Panc1 (cell line): ENCODE measurements around the gene UGT1A1. TPM values are rescaled to one million over a fixed set of nuclear protein-coding genes. Genes with fewer than 3 reads are reported as not detected.
"Not testable (repeated sequence)": the region's sequence is repeated elsewhere in the genome, so short reads cannot be mapped to it uniquely, and the experiment has no call there.

Source experiments
- ATAC-seq: fragments of 200-7000 bp; cut with Tn5 transposase; 2 replicates; pipeline ENCODE4 v1.9.1; 2020; ENCODE audit warnings: mild to moderate bottlenecking, moderate library complexity
- BruUV-seq: library from RNA; stranded (reverse); fragments of 400-500 nt; replicated peaks from 2 replicates; lab custom pipeline; 2021; lab: Mats Ljungman, UMichigan
- CTCF ChIA-PET: fragments of 300-600 bp; sonication (Branson Sonifier 250); formaldehyde crosslinking; loops from one replicate; lab custom pipeline; 2022; ENCODE audit warnings: antibody characterized with exemption; lab: Charles Lee
- POLR2A ChIA-PET: fragments of 300-600 bp; sonication (Branson Sonifier 250); formaldehyde crosslinking; loops from one replicate; lab custom pipeline; 2022; ENCODE audit warnings: antibody characterized with exemption; lab: Charles Lee
- DNase-seq: peaks from one replicate; pipeline ENCODE4 v3.0.0-alpha.2; 2010; ENCODE audit warnings: low read depth, low spot score
- H3K27ac ChIP-seq: 2 replicates; pipeline ENCODE4 v1.5.1; 2011; ENCODE audit warnings: mild to moderate bottlenecking, low read length, inconsistent platforms
- H3K27me3 ChIP-seq: fragments of 200-500 bp; sonication (Bioruptor generic); 2 replicates; pipeline ENCODE4 v1.6.0; 2014; ENCODE audit warnings: low read length, inconsistent platforms; ENCODE audit not compliant: control insufficient read depth, insufficient read depth
- H3K36me3 ChIP-seq: fragments of 200-500 bp; sonication (Bioruptor generic); 2 replicates; pipeline ENCODE4 v1.5.1; 2014; ENCODE audit warnings: inconsistent platforms, mild to moderate bottlenecking, low read length, moderate library complexity; ENCODE audit not compliant: control insufficient read depth, insufficient read depth
- H3K4me1 ChIP-seq: 2 replicates; pipeline ENCODE4 v1.5.1; 2011; ENCODE audit warnings: inconsistent platforms, mild to moderate bottlenecking, low read length, moderate library complexity; ENCODE audit not compliant: control insufficient read depth, insufficient read depth
- H3K4me3 ChIP-seq, 2 experiments: 2 replicates each; pipeline ENCODE4 v1.5.1; 2011 to 2012; ENCODE audit warnings: low read depth in 2 of 2, low read length in 2 of 2, mild to moderate bottlenecking in 2 of 2, inconsistent platforms in 1 of 2, moderate library complexity in 1 of 2
- H3K9me3 ChIP-seq: fragments of 200-500 bp; sonication (Bioruptor generic); 2 replicates; pipeline ENCODE4 v1.5.1; 2014; ENCODE audit warnings: low read depth, mild to moderate bottlenecking, inconsistent platforms, low read length, moderate library complexity; ENCODE audit not compliant: control insufficient read depth, insufficient read depth
- POLR2AphosphoS5 ChIP-seq: IDR thresholded peaks from 2 replicates; pipeline ENCODE4 v1.6.1; 2012; ENCODE audit warnings: mild to moderate bottlenecking, low read depth, low read length, moderate library complexity
- SIN3A ChIP-seq: IDR thresholded peaks from 2 replicates; pipeline ENCODE4 v1.6.1; 2012; ENCODE audit warnings: low read depth, mild to moderate bottlenecking, low read length, moderate library complexity, borderline replicate concordance; ENCODE audit not compliant: insufficient read depth
- TCF7L2 ChIP-seq: IDR thresholded peaks from 2 replicates; pipeline ENCODE4 v1.6.1; 2011; ENCODE audit warnings: mild to moderate bottlenecking, low read depth, low read length, inconsistent platforms
- in situ Hi-C: cut with HindIII; loops from 2 replicates; pipeline ENCODE4 v1.10.0; 2016; ENCODE audit warnings: low sequenced_read_pairs, low pct_unique_long_range_greater_than_20kb
- intact Hi-C: fragments of 100-400 bp; cut with micrococcal nuclease; formaldehyde crosslinking; loops from one replicate; pipeline ENCODE4 v1.10.0; 2022; ENCODE audit not compliant: unreplicated experiment
- total RNA-seq: library from RNA; stranded (reverse); gene quantifications from one replicate; pipeline ENCODE4 v1.2.1, GENCODE V29; 2021; ENCODE audit not compliant: unreplicated experiment
- TF ChIP-seq, protein P1 (sequence below), 2 experiments: IDR thresholded peaks; 2 replicates each; pipeline ENCODE4 v1.6.1; 2011 to 2012; ENCODE audit warnings: low read depth in 2 of 2, control low read depth in 1 of 2, low read length in 1 of 2, mild to moderate bottlenecking in 1 of 2, moderate library complexity in 1 of 2; ENCODE audit not compliant: insufficient read depth in 1 of 2
- TF ChIP-seq, protein P2 (sequence below): fragments of 450-650 bp; IDR thresholded peaks from 2 replicates; pipeline ENCODE4 v1.5.1; 2017; ENCODE audit warnings: mild to moderate bottlenecking

Gene UGT1A1
- total RNA-seq, 1 experiment from 2014 or later = not detected

DNA sequence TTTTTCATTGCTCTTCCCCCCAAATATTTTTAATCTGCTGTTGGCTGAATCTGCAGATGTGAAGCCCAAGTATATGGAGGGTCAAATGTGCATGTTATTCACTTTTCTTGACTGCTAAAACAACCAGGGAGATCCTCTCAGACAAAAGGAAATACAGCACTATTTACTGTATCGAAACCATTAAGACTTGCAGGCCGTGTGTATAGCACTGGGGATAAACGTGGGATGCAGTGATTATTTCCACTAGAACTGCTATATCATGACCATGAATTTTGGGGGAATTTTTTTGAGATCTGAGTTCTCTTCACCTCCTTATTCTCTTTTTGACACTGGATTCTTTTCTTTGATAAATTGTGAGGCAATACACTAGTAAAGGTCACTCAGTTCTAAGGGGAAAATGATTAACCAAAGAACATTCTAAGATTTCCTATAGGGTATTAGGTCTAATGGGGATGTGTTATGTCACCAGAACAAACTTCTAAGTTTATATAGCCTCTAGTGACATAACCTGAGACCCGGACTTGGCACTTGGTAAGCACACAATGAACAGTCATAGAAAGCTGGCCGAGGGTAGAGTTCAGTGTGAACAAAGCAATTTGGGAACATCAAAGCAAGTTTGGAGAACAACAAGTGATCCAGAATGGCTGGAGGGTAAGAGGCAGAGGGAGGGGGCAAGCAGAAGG, 14.9 kb upstream of the UGT1A1 start:
- ChIA-PET CTCF (no interaction called here), POLR2A (no interaction called here)
- Histone ChIP-seq H3K9me3 (no peaks in the 10 kb centered on the region), H3K27ac (no peak overlapping the region), H3K27me3 (no peaks in the 10 kb centered on the region), H3K36me3 (no peaks in the 10 kb centered on the region), H3K4me3 (no peak overlapping the region), H3K4me1 (no peaks in the 10 kb centered on the region)
- no peak for TF ChIP-seq SIN3A
- TF ChIP-seq, protein P1, sequence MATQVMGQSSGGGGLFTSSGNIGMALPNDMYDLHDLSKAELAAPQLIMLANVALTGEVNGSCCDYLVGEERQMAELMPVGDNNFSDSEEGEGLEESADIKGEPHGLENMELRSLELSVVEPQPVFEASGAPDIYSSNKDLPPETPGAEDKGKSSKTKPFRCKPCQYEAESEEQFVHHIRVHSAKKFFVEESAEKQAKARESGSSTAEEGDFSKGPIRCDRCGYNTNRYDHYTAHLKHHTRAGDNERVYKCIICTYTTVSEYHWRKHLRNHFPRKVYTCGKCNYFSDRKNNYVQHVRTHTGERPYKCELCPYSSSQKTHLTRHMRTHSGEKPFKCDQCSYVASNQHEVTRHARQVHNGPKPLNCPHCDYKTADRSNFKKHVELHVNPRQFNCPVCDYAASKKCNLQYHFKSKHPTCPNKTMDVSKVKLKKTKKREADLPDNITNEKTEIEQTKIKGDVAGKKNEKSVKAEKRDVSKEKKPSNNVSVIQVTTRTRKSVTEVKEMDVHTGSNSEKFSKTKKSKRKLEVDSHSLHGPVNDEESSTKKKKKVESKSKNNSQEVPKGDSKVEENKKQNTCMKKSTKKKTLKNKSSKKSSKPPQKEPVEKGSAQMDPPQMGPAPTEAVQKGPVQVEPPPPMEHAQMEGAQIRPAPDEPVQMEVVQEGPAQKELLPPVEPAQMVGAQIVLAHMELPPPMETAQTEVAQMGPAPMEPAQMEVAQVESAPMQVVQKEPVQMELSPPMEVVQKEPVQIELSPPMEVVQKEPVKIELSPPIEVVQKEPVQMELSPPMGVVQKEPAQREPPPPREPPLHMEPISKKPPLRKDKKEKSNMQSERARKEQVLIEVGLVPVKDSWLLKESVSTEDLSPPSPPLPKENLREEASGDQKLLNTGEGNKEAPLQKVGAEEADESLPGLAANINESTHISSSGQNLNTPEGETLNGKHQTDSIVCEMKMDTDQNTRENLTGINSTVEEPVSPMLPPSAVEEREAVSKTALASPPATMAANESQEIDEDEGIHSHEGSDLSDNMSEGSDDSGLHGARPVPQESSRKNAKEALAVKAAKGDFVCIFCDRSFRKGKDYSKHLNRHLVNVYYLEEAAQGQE (IDR thresholded peaks at IDR 0.05; ENCODE audit: insufficient read depth in 1 of 2, low read depth in 2 of 2, low read length in 1 of 2) = no peak
- TF ChIP-seq TCF7L2 = no peak
- TF ChIP-seq, protein P2, sequence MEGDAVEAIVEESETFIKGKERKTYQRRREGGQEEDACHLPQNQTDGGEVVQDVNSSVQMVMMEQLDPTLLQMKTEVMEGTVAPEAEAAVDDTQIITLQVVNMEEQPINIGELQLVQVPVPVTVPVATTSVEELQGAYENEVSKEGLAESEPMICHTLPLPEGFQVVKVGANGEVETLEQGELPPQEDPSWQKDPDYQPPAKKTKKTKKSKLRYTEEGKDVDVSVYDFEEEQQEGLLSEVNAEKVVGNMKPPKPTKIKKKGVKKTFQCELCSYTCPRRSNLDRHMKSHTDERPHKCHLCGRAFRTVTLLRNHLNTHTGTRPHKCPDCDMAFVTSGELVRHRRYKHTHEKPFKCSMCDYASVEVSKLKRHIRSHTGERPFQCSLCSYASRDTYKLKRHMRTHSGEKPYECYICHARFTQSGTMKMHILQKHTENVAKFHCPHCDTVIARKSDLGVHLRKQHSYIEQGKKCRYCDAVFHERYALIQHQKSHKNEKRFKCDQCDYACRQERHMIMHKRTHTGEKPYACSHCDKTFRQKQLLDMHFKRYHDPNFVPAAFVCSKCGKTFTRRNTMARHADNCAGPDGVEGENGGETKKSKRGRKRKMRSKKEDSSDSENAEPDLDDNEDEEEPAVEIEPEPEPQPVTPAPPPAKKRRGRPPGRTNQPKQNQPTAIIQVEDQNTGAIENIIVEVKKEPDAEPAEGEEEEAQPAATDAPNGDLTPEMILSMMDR = no peak
- no peak for TF ChIP-seq POLR2AphosphoS5
- DNase-seq (no peak), ATAC-seq (no peak)
- intact Hi-C loops = no loop called here
- in situ Hi-C loops = no loop called here
- BruUV-seq = no TSS peak

DNA sequence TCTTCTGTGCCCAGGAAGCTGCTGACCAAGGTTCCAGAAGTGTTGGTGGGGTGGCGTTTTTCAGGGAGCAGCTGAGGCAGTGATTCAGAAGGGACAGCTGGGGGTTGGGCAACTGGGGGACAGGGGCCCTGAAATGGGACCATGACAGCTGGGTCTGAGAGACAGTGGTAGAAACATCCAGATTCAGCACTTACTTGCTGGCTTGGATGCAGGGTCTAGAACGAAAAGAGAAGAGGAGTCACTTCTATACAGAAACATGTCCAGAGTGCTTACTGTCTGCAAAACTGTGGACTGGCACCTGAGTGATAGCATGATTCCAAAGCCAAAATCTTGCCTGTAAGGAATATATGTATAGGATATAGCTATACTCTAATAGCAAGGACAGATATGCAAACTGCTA, 14.2 kb upstream of the UGT1A1 start:
- ATAC-seq, H3K36me3 ChIP-seq, BruUV-seq, H3K4me1 ChIP-seq, in situ Hi-C loops, H3K27ac ChIP-seq, H3K27me3 ChIP-seq, H3K4me3 ChIP-seq, POLR2A ChIA-PET, H3K9me3 ChIP-seq, CTCF ChIA-PET, DNase-seq, intact Hi-C loops: not testable (repeated sequence)

DNA sequence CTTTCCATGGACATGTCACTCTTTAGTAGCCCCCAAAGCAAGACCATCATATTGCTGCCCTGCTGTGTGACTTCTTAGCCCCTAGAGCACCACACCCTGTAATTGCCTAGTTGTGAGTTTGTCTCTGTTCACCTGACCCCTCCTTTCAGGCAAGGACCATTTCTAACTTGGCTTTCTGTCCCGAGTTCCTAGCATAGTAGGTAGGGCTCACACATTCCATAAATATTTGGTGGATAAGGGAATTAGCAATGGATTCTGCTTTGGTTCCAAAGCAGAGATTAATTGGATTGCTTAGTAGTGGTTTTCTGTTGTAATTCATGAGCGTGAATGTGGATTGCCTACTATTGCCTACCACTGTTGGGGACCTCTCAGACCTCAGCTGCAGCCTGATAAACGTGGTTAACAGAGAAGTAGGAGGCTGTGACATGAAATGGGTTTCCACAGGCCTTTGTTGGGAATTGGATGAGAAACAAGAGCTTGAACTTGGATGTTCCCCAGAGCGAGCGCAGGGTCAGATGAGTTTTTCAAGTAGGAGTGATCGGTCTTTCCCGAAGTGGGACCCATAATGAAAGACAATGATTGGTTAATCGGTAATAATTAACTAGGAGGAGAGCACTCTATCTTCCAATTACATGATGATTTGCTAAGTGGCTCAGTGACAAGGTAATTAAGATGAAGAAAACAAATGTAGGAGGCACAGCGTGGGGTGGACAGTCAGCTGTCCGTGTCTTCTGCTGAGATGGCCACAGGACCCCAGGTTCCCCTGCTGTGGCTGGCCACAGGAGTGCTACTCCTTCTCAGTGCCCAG, 13.4 kb upstream of the UGT1A1 start:
- ChIA-PET CTCF (no interaction called here), POLR2A (no interaction called here)
- DNase-seq = no peak
- H3K4me3 ChIP-seq = no peak overlapping the region
- intact Hi-C loops = no loop called here
- no peaks in the 10 kb centered on the region for H3K36me3 ChIP-seq
- in situ Hi-C loops = no loop called here
- no peaks in the 10 kb centered on the region for H3K9me3 ChIP-seq
- no peak for TF ChIP-seq POLR2AphosphoS5
- TF ChIP-seq SIN3A = no peak
- TF ChIP-seq, protein P1 (IDR thresholded peaks at IDR 0.05; ENCODE audit: insufficient read depth in 1 of 2, low read depth in 2 of 2, low read length in 1 of 2) = no peak
- TF ChIP-seq TCF7L2 = no peak
- TF ChIP-seq, protein P2 = no peak
- H3K27ac ChIP-seq = no peak overlapping the region
- no TSS peak for BruUV-seq
- no peaks in the 10 kb centered on the region for H3K27me3 ChIP-seq
- ATAC-seq = no peak
- no peaks in the 10 kb centered on the region for H3K4me1 ChIP-seq
